Bone marrow (tissue), 2 donors: Measurements from ENCODE around the gene OTOGL.

Experiments used
- DNase-seq, 2 donors: peaks; one replicate each; lab custom pipeline; 2025; lab: John Stamatoyannopoulos, UW

OTOGL gene

GRCh38 chr12:80377140-80377794 lies 277.9 kb downstream of the OTOGL start:
- no peak for DNase-seq

GRCh38 chr12:80381121-80381520 lies 281.8 kb downstream of the OTOGL start:
- no peak for DNase-seq

GRCh38 chr12:80382254-80382653 lies 282.9 kb downstream of the OTOGL start:
- no peak for DNase-seq

GRCh38 chr12:80400571-80400991 lies 301.2 kb downstream of the OTOGL start:
- DNase-seq: no peak

GRCh38 chr12:80401191-80401590 lies 301.9 kb downstream of the OTOGL start:
- no peak for DNase-seq

GRCh38 chr12:80404629-80405028 lies 305.3 kb downstream of the OTOGL start:
- DNase-seq: no peak

- DNase-seq: no peak
Measured at GRCh38 chr12:80406253-80406652, 306.9 kb downstream of the OTOGL start.

- no peak for DNase-seq
Measured at GRCh38 chr12:80411787-80412186, 312.4 kb downstream of the OTOGL start.

GRCh38 chr12:80412343-80412953 lies 313.1 kb downstream of the OTOGL start:
- peak in 1 of 2 donors; percentile 2 for DNase-seq

GRCh38 chr12:80413462-80413861 lies 314.1 kb downstream of the OTOGL start:
- DNase-seq: no peak

GRCh38 chr12:80415466-80415865 lies 316.1 kb downstream of the OTOGL start:
- DNase-seq: no peak

- DNase-seq: no peak
Measured at GRCh38 chr12:80419644-80420043, 320.3 kb downstream of the OTOGL start.

GRCh38 chr12:80420075-80420474 lies 320.7 kb downstream of the OTOGL start:
- DNase-seq: no peak

GRCh38 chr12:80422550-80422949 lies 323.2 kb downstream of the OTOGL start:
- no peak for DNase-seq
